A549 (cell line): Measurements from ENCODE around the gene LYZL1. TPM values are rescaled to one million over a fixed set of nuclear protein-coding genes. Genes with fewer than 3 reads are reported as not detected.

Source experiments
- ATAC-seq, 2 experiments: fragments of 200-7000 bp in 1 of 2; fragments of >200 bp in 1 of 2; cut with Nextera tagmentation in 1 of 2; cut with Tn5 transposase in 1 of 2; 3 replicates each; pipeline versions ENCODE4 v1.8.0 to v1.9.1; 2018 to 2020; ENCODE audit warnings: mild to moderate bottlenecking in 1 of 2, moderate library complexity in 1 of 2
- CTCF ChIA-PET: fragments of 300-600 bp; sonication (Branson Sonifier 250); formaldehyde crosslinking; extraction: SDS; loops from one replicate; lab custom pipeline; 2021; ENCODE audit warnings: antibody characterized with exemption, inconsistent platforms; lab: Yijun Ruan, JAX
- POLR2A ChIA-PET: fragments of 350-600 bp; formaldehyde crosslinking; extraction: SDS; loops from one replicate; lab custom pipeline; 2021; ENCODE audit warnings: antibody characterized with exemption, inconsistent platforms; lab: Yijun Ruan, JAX
- DNase-seq, 2 experiments: peaks; one replicate each; pipeline versions ENCODE4 v3.0.0 to v3.0.0-alpha.2; 2011 to 2016; ENCODE audit warnings: low read depth in 1 of 2, low spot score in 1 of 2
- FAIRE-seq: peaks from 2 replicates; lab custom pipeline; 2011; peaks lifted over from hg19 to GRCh38; lab: Jason Lieb, UNC
- H3K27ac ChIP-seq, 2 experiments: fragments of >200 bp; sonication (Bioruptor Twin); formaldehyde crosslinking; 3 replicates each; pipeline ENCODE4 v1.5.1; 2016 to 2017
- H3K4me1 ChIP-seq: fragments of >200 bp; sonication (Bioruptor Twin); formaldehyde crosslinking; 3 replicates; pipeline ENCODE4 v1.6.1; 2016
- H3K4me2 ChIP-seq: fragments of >200 bp; sonication (Bioruptor Twin); formaldehyde crosslinking; 3 replicates; pipeline ENCODE4 v1.6.1; 2016
- H3K4me3 ChIP-seq: fragments of >200 bp; sonication (Bioruptor Twin); formaldehyde crosslinking; 3 replicates; pipeline ENCODE4 v1.5.1; 2016
- H3K9me3 ChIP-seq: fragments of >200 bp; sonication (Bioruptor Twin); formaldehyde crosslinking; 3 replicates; pipeline ENCODE4 v1.6.1; 2016
- CHD2 ChIP-seq: fragments of 150-350 bp; IDR thresholded peaks from 2 replicates; pipeline ENCODE4 v1.6.1; 2014; ENCODE audit warnings: low read length; ENCODE audit not compliant: partially characterized antibody
- CHD4 ChIP-seq: fragments of 200-600 bp; sonication (generic); IDR thresholded peaks from 2 replicates; pipeline ENCODE4 v1.6.1; 2016; ENCODE audit warnings: antibody characterized with exemption, mild to moderate bottlenecking, borderline replicate concordance
- EHF ChIP-seq: fragments of 250-450 bp; sonication (Bioruptor Pico); IDR thresholded peaks from 2 replicates; pipeline ENCODE4 v1.5.0; 2020; ENCODE audit warnings: mild to moderate bottlenecking
- EHMT2 ChIP-seq: fragments of 200-600 bp; sonication (generic); IDR thresholded peaks from 2 replicates; pipeline ENCODE4 v1.6.1; 2016; ENCODE audit warnings: antibody characterized with exemption, low read depth, mild to moderate bottlenecking, moderate library complexity
- ELK1 ChIP-seq: fragments of 150-350 bp; IDR thresholded peaks from 2 replicates; pipeline ENCODE4 v1.6.1; 2014; ENCODE audit warnings: low read depth, mild to moderate bottlenecking, low read length
- FOXS1 ChIP-seq: fragments of 250-450 bp; sonication (Bioruptor Pico); IDR thresholded peaks from 2 replicates; pipeline ENCODE4 v1.5.0; 2020; ENCODE audit warnings: mild to moderate bottlenecking, moderate library complexity
- HOXA7 ChIP-seq: fragments of 250-450 bp; sonication (Bioruptor Pico); IDR thresholded peaks from 2 replicates; pipeline ENCODE4 v1.5.0; 2020; ENCODE audit warnings: mild to moderate bottlenecking, moderate library complexity
- HOXB13 ChIP-seq: fragments of 250-450 bp; sonication (Bioruptor Pico); IDR thresholded peaks from 2 replicates; pipeline ENCODE4 v1.5.0; 2020; ENCODE audit warnings: low read depth, mild to moderate bottlenecking, moderate library complexity
- HOXB5 ChIP-seq: fragments of 250-450 bp; sonication (Bioruptor Pico); IDR thresholded peaks from 2 replicates; pipeline ENCODE4 v1.5.0; 2020; ENCODE audit warnings: mild to moderate bottlenecking, moderate library complexity
- KDM5A ChIP-seq: fragments of 200-600 bp; sonication (generic); IDR thresholded peaks from 2 replicates; pipeline ENCODE4 v1.6.1; 2016; ENCODE audit warnings: antibody characterized with exemption, mild to moderate bottlenecking
- MAFK ChIP-seq: fragments of 450-650 bp; IDR thresholded peaks from 2 replicates; pipeline ENCODE4 v1.6.1; 2014; ENCODE audit not compliant: partially characterized antibody
- NFE2L2 ChIP-seq: fragments of 150-350 bp; conservative IDR thresholded peaks from 2 replicates; pipeline ENCODE4 v1.6.1; 2014; ENCODE audit warnings: low read length
- NPAS2 ChIP-seq: fragments of 250-450 bp; sonication (Bioruptor Pico); IDR thresholded peaks from 2 replicates; pipeline ENCODE4 v1.8.0; 2022; ENCODE audit warnings: mild to moderate bottlenecking, moderate library complexity, borderline replicate concordance
- PBX3 ChIP-seq: IDR thresholded peaks from 2 replicates; pipeline ENCODE4 v1.6.1; 2012
- PHF8 ChIP-seq: fragments of 200-600 bp; sonication (generic); IDR thresholded peaks from 2 replicates; pipeline ENCODE4 v1.6.1; 2016; ENCODE audit warnings: low read depth, mild to moderate bottlenecking, antibody characterized with exemption, moderate library complexity, borderline replicate concordance
- POLR2A ChIP-seq: IDR thresholded peaks from 2 replicates; pipeline ENCODE4 v1.6.1; 2012; ENCODE audit warnings: mild to moderate bottlenecking, low read length
- RCOR1 ChIP-seq: fragments of 150-350 bp; IDR thresholded peaks from 2 replicates; pipeline ENCODE4 v1.6.1; 2014; ENCODE audit warnings: antibody characterized with exemption, low read length, low read depth
- SREBF2 ChIP-seq: fragments of 450-650 bp; IDR thresholded peaks from 2 replicates; pipeline ENCODE4 v1.6.1; 2014; ENCODE audit warnings: mild to moderate bottlenecking, moderate library complexity
- USF2 ChIP-seq: fragments of 450-650 bp; IDR thresholded peaks from 2 replicates; pipeline ENCODE4 v1.6.1; 2014; ENCODE audit warnings: antibody characterized with exemption
- ZC3H11A ChIP-seq: fragments of 450-650 bp; IDR thresholded peaks from 2 replicates; pipeline ENCODE4 v1.6.1; 2014; ENCODE audit warnings: antibody characterized with exemption, mild to moderate bottlenecking
- ZFP36 ChIP-seq: fragments of 450-650 bp; IDR thresholded peaks from 2 replicates; pipeline ENCODE4 v1.6.1; 2014; ENCODE audit warnings: borderline replicate concordance; ENCODE audit not compliant: partially characterized antibody
- WGBS: methylation state at CpG from one replicate; pipeline ENCODE4 v1.1.6; 2017; ENCODE audit errors: missing lambda C conversion rate; 5-methylcytosine and 5-hydroxymethylcytosine counted together
- polyA plus RNA-seq, 4 experiments: library from polyadenylated mRNA; depleted of rRNA in 3 of 4; stranded (reverse); fragments of >200 nt; fragmentation: RNase III in 1 of 4; extraction: RNeasy Plus Mini Kit Qiagen cat#74134 plus additional on column Dnase treatment in 1 of 4; gene quantifications; 2 replicates in 3 of 4; 3 replicates in 1 of 4; pipeline ENCODE4 v1.2.3, GENCODE V29; 2011 to 2017

The LYZL1 gene
- polyA plus RNA-seq, 2 of the 4 experiments (the other 2 are of a cell fraction): not detected

- Histone ChIP-seq H3K4me2 (no peak overlapping the region), H3K27ac (no peak overlapping the region), H3K4me1 (peaks cover 6% of the 10 kb centered on the region; the same call in 2 of the 3 replicates), H3K4me3 (no peak overlapping the region), H3K9me3 (no peaks in the 10 kb centered on the region; the same call in 2 of the 3 replicates)
- DNase-seq: no peak
- no peak for ATAC-seq
- WGBS: 49% methylated on average over 2 of the region's 2 CpGs
- TF ChIP-seq SREBF2 (no peak), PHF8 (no peak), NFE2L2 (no peak), HOXA7 (CRISPR knock-in tag) (no peak), RCOR1 (no peak), FOXS1 (CRISPR knock-in tag) (no peak), CHD2 (no peak), ELK1 (no peak), NPAS2 (CRISPR knock-in tag) (no peak)
- ChIA-PET POLR2A (no interaction called here), CTCF (interaction anchor here (1.2 kb wide), 1 partner anchor 18 kb away, joined by 3 read pairs; the partner anchor contains the start of gene LYZL1)
- FAIRE-seq: no peak
Measured at GRCh38 chr10:29271877-29272276, 17.0 kb upstream of the LYZL1 start.

GRCh38 chr10:29273478-29273877, 15.4 kb upstream of the LYZL1 start:
- no peak overlapping the region for H3K4me3 ChIP-seq
- H3K9me3 ChIP-seq: no peaks in the 10 kb centered on the region; the same call in 2 of the 3 replicates
- WGBS: 44% methylated on average over 5 of the region's 5 CpGs
- ChIA-PET CTCF (interaction anchor here (1.3 kb wide), 1 partner anchor 609 kb away, joined by 4 read pairs; no protein-coding TSS in a partner anchor), POLR2A (no interaction called here)
- H3K4me2 ChIP-seq: no peak overlapping the region
- no peak for ATAC-seq
- FAIRE-seq: no peak
- no peak for TF ChIP-seq EHMT2
- TF ChIP-seq KDM5A: no peak
- no peak for TF ChIP-seq EHF
- TF ChIP-seq MAFK: no peak
- TF ChIP-seq CHD4: no peak
- no peak for TF ChIP-seq ZC3H11A
- no peak for TF ChIP-seq USF2
- TF ChIP-seq HOXB5 (CRISPR knock-in tag): no peak
- TF ChIP-seq HOXB13 (CRISPR knock-in tag): no peak
- TF ChIP-seq ZFP36: no peak
- no peak for TF ChIP-seq SREBF2
- no peak for TF ChIP-seq ELK1
- TF ChIP-seq PBX3: no peak
- no peak for TF ChIP-seq NPAS2 (CRISPR knock-in tag)
- no peak for TF ChIP-seq POLR2A
- peaks cover 15% of the 10 kb centered on the region; the same call in 2 of the 3 replicates for H3K4me1 ChIP-seq
- DNase-seq: no peak
- H3K27ac ChIP-seq: no peak overlapping the region
